Esophagus (tissue), 2 donors: ENCODE results near the gene SLC12A1. TPM values are rescaled to one million over a fixed set of nuclear protein-coding genes. Genes with fewer than 3 reads are reported as not detected.

Source experiments
- polyA plus RNA-seq, 2 donors: library from polyadenylated mRNA; stranded (reverse); fragments of 200-250 nt; gene quantifications; one replicate each; pipeline ENCODE4 v1.2.3, GENCODE V29; 2013
- donor health status: healthy with polysubstance abuse.
- donor health status: Bipolar disorder and iron deficiency.

Gene SLC12A1
- polyA plus RNA-seq, 2 donors = not detected

Other genes with a start within 250 kb of the SLC12A1 start
- gene SLC24A5, start 85.3 kb upstream of the SLC12A1 start, polyA plus RNA-seq = not detected
- 1 to 10 TPM; 1.7 to 1.9 TPM for gene MYEF2, start 28.0 kb upstream of the SLC12A1 start, polyA plus RNA-seq
- gene CTXN2, start 14.6 kb upstream of the SLC12A1 start, polyA plus RNA-seq = not detected
- gene DUT, start 125.1 kb downstream of the SLC12A1 start, polyA plus RNA-seq = 10 to 100 TPM; 45.4 to 67.9 TPM